ENCODE data around the gene FAM177A1.

The FAM177A1 gene

GRCh38 chr14:35123388-35123703, 77.3 kb downstream of the FAM177A1 start:
- no peak for DNase-seq (ENCODE audit: low spot score)

DNA sequence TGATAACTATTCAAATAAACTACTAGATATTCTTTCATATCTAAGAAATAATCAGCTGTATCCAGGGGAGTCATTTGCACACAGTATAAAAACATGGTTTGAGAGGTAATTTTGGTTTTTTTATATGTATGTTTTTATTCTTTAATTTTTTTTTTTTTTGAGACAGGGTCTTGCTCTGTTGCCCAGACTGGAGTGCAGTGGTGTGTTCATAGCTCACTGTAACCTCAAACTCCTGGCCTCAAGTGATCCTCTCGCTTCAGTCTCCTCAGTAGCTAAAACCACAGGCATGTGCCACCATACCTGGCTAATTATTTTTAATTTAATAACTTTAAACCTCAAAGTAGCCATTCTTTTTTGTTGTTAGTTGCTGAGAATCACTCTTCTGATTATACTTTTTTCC, 78.1 kb downstream of the FAM177A1 start:
- no peak for DNase-seq (ENCODE audit: low spot score)

Measured in COLO829 (cell line).